ENCODE data around the gene QRFP.

DNA sequence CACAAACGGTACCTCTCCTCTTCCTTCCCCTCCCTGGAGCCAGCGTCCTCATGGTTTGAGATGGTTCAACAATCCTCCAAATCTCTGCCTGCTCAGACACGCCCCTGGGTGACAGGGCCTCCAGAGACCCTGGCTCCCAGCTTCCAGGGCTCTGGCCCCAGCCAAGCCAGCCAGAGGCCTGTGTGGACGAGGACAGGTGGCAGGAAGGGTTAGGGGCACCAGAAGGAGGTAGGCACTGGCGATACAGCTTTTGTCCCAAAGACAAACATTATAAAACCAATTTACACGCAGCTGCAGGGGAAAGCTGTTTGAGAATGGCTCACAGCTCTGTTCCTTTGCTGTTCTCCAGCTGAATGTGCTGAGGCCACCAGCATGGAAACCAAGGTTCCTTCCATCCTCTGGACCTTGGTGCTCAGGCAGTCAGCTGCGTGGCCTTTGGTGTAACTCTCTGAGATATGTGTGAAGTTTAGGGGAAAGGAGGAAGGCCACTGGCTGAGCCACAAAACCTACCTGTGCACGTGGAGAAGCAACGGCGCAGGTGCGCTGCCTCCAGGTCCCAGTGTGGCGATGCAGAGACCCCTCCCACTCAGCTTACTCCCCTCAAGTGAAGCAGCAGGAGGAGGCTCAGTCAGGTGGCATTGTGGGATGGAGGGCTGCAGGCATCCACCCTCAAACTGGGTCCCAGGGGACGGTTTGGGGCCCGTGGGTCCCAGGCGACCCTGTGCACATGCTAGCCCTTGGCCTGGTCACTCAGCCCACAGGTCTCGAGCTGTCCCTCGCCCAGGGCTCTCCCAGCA is 4.3 kb upstream of the QRFP start:
- TF ChIP-seq, protein P1, sequence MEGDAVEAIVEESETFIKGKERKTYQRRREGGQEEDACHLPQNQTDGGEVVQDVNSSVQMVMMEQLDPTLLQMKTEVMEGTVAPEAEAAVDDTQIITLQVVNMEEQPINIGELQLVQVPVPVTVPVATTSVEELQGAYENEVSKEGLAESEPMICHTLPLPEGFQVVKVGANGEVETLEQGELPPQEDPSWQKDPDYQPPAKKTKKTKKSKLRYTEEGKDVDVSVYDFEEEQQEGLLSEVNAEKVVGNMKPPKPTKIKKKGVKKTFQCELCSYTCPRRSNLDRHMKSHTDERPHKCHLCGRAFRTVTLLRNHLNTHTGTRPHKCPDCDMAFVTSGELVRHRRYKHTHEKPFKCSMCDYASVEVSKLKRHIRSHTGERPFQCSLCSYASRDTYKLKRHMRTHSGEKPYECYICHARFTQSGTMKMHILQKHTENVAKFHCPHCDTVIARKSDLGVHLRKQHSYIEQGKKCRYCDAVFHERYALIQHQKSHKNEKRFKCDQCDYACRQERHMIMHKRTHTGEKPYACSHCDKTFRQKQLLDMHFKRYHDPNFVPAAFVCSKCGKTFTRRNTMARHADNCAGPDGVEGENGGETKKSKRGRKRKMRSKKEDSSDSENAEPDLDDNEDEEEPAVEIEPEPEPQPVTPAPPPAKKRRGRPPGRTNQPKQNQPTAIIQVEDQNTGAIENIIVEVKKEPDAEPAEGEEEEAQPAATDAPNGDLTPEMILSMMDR (IDR thresholded peaks at IDR 0.05) = no peak
- TF ChIP-seq EP300 (IDR thresholded peaks at IDR 0.05) (no peak), POLR2A (IDR thresholded peaks at IDR 0.05) (no peak)

All from ovary (tissue), 3 donors.